ENCODE data around the gene PBX1. TPM values are rescaled to one million over a fixed set of nuclear protein-coding genes. Genes with fewer than 3 reads are reported as not detected.

PBX1 gene
- polyA plus RNA-seq, result 12.4 and 17.7 TPM in 2 replicates

GRCh38 chr1:164558461-164559341, at the start of gene PBX1:
Gene PBX1 (plus strand): TSS chr1:164559184.

Data from Purkinje cell (primary cell).